HCT116 (cell line): ENCODE data around the gene TRIM24. TPM values are rescaled to one million over a fixed set of nuclear protein-coding genes. Genes with fewer than 3 reads are reported as not detected.

ENCODE experiments used
- ATAC-seq: fragments of 200-7000 bp; cut with Tn5 transposase; 2 replicates; pipeline ENCODE4 v1.9.1; 2020; ENCODE audit warnings: mild to moderate bottlenecking, moderate library complexity
- BruUV-seq: library from RNA; stranded (reverse); fragments of 400-500 nt; replicated peaks from 2 replicates; lab custom pipeline; 2021; lab: Mats Ljungman, UMichigan
- CTCF ChIA-PET: fragments of 300-600 bp; sonication (Branson Sonifier 250); formaldehyde crosslinking; loops from one replicate; lab custom pipeline; 2021; ENCODE audit warnings: antibody characterized with exemption; lab: Charles Lee
- POLR2A ChIA-PET: fragments of 300-600, 350-600 bp; sonication (Branson Sonifier 250); formaldehyde crosslinking; loops from one replicate; lab custom pipeline; 2021; ENCODE audit warnings: antibody characterized with exemption; lab: Charles Lee
- RAD21 ChIA-PET, 2 experiments: fragments of 300-600 bp; sonication (Branson Sonifier 250); formaldehyde crosslinking; loops; one replicate each; lab custom pipeline; 2023; ENCODE audit warnings: low total read pairs in 2 of 2; ENCODE audit not compliant: uncharacterized antibody in 2 of 2, unreplicated experiment in 2 of 2, low non-redundant PET in 1 of 2; lab: Charles Lee
- DNase-seq: peaks from one replicate; pipeline ENCODE4 v3.0.0-alpha.2; 2010; ENCODE audit warnings: low read depth, low spot score
- H2AFZ ChIP-seq: fragments of 200-600 bp; shearing (Covaris generic), sonication (generic); 2 replicates; pipeline ENCODE4 v1.6.1; 2017; ENCODE audit warnings: low read depth, mixed run types, mixed read lengths, antibody characterized with exemption, low read length; ENCODE audit not compliant: poor library complexity, severe bottlenecking
- H3K27ac ChIP-seq: 2 replicates; pipeline ENCODE4 v1.5.1; 2012; ENCODE audit warnings: low read depth, low read length
- H3K27me3 ChIP-seq: fragments of 200-600 bp; sonication (generic); 2 replicates; pipeline ENCODE4 v1.6.1; 2016; ENCODE audit warnings: mixed run types, low read length, mixed read lengths; ENCODE audit not compliant: insufficient read depth
- H3K36me3 ChIP-seq, 2 experiments: fragments of 200-500 bp in 1 of 2; fragments of 200-600 bp in 1 of 2; sonication (Bioruptor generic) in 1 of 2; sonication (generic) in 1 of 2; 2 replicates each; pipeline versions ENCODE4 v1.5.1 to v1.6.1; 2014 to 2016; ENCODE audit warnings: low read length in 2 of 2, inconsistent platforms in 1 of 2, mixed read lengths in 1 of 2, mixed run types in 1 of 2; ENCODE audit not compliant: insufficient read depth in 2 of 2, control insufficient read depth in 1 of 2
- H3K4me1 ChIP-seq, 2 experiments: fragments of 200-600 bp in 1 of 2; sonication (generic) in 1 of 2; 2 replicates each; pipeline versions ENCODE4 v1.5.1 to v1.6.1; 2012 to 2017; ENCODE audit warnings: low read length in 2 of 2, inconsistent platforms in 1 of 2, mild to moderate bottlenecking in 1 of 2, mixed read lengths in 1 of 2, mixed run types in 1 of 2, moderate library complexity in 1 of 2; ENCODE audit not compliant: insufficient read depth in 2 of 2, control insufficient read depth in 1 of 2
- H3K4me2 ChIP-seq: fragments of 200-600 bp; sonication (generic); 2 replicates; pipeline ENCODE4 v1.6.1; 2017; ENCODE audit warnings: mixed run types, low read length, mixed read lengths
- H3K4me3 ChIP-seq, 2 experiments: fragments of 200-600 bp in 1 of 2; sonication (generic) in 1 of 2; replicated peaks in 1 of 2; 2 replicates each; pipeline ENCODE4 v1.5.1; 2011 to 2016; ENCODE audit warnings: low read length in 2 of 2, control low read depth in 1 of 2, low read depth in 1 of 2, mild to moderate bottlenecking in 1 of 2, mixed read lengths in 1 of 2, mixed run types in 1 of 2
- H3K79me2 ChIP-seq: fragments of 200-600 bp; sonication (generic); 2 replicates; pipeline ENCODE4 v1.6.1; 2017; ENCODE audit warnings: mild to moderate bottlenecking, mixed run types, low read length, moderate library complexity, mixed read lengths; ENCODE audit not compliant: insufficient read depth
- H3K9ac ChIP-seq: fragments of 200-600 bp; sonication (generic); 2 replicates; pipeline ENCODE4 v1.6.1; 2016; ENCODE audit warnings: low read length, mixed read lengths
- H3K9me2 ChIP-seq: fragments of 200-600 bp; sonication (generic), shearing (Covaris generic); 2 replicates; pipeline ENCODE4 v1.6.1; 2017; ENCODE audit warnings: mixed run types, mild to moderate bottlenecking, moderate library complexity; ENCODE audit not compliant: insufficient read depth
- H3K9me3 ChIP-seq, 2 experiments: fragments of 200-500 bp in 1 of 2; fragments of 200-600 bp in 1 of 2; sonication (Bioruptor generic) in 1 of 2; sonication (generic) in 1 of 2; 2 replicates each; pipeline ENCODE4 v1.6.1; 2014 to 2017; ENCODE audit warnings: low read length in 2 of 2, mixed read lengths in 2 of 2, inconsistent platforms in 1 of 2, low read depth in 1 of 2, mild to moderate bottlenecking in 1 of 2, mixed run types in 1 of 2, moderate library complexity in 1 of 2; ENCODE audit not compliant: control insufficient read depth in 1 of 2, insufficient read depth in 1 of 2
- H4K20me1 ChIP-seq: fragments of 200-600 bp; sonication (generic), shearing (Covaris generic); 2 replicates; pipeline ENCODE4 v1.6.1; 2017; ENCODE audit warnings: mixed run types, mild to moderate bottlenecking, moderate library complexity; ENCODE audit not compliant: insufficient read depth
- CBX3 ChIP-seq: IDR thresholded peaks from 2 replicates; pipeline ENCODE4 v1.6.1; 2012; ENCODE audit warnings: low read depth
- CEBPB ChIP-seq: IDR thresholded peaks from 2 replicates; pipeline ENCODE4 v1.6.1; 2012; ENCODE audit warnings: low read depth
- EGR1 ChIP-seq: IDR thresholded peaks from 2 replicates; pipeline ENCODE4 v1.6.1; 2012; ENCODE audit warnings: low read depth
- ELF1 ChIP-seq: IDR thresholded peaks from 2 replicates; pipeline ENCODE4 v1.6.1; 2012; ENCODE audit warnings: low read depth, borderline replicate concordance
- EZH2 ChIP-seq: fragments of 200-600 bp; sonication (generic); IDR thresholded peaks from 2 replicates; pipeline ENCODE4 v1.6.1; 2017; ENCODE audit warnings: antibody characterized with exemption, mixed run types
- EZH2phosphoT487 ChIP-seq: fragments of 200-600 bp; IDR thresholded peaks from 2 replicates; pipeline ENCODE4 v1.6.1; 2018; ENCODE audit warnings: antibody characterized with exemption, borderline replicate concordance
- MAX ChIP-seq: IDR thresholded peaks from 2 replicates; pipeline ENCODE4 v1.6.1; 2012
- POLR2A ChIP-seq: IDR thresholded peaks from 2 replicates; pipeline ENCODE4 v1.7.0; 2011; ENCODE audit warnings: borderline replicate concordance; ENCODE audit not compliant: insufficient read depth, insufficient read length; ENCODE audit errors: extremely low read depth
- POLR2AphosphoS5 ChIP-seq: IDR thresholded peaks from 2 replicates; pipeline ENCODE4 v1.6.1; 2011; ENCODE audit warnings: mild to moderate bottlenecking, low read depth, low read length, moderate library complexity
- RAD21 ChIP-seq: IDR thresholded peaks from 2 replicates; pipeline ENCODE4 v1.6.1; 2012; ENCODE audit warnings: low read depth, mild to moderate bottlenecking
- REST ChIP-seq: IDR thresholded peaks from 2 replicates; pipeline ENCODE4 v1.6.1; 2012; ENCODE audit warnings: low read depth
- SIN3A ChIP-seq: IDR thresholded peaks from 2 replicates; pipeline ENCODE4 v1.6.1; 2012; ENCODE audit warnings: low read depth
- SP1 ChIP-seq: IDR thresholded peaks from 2 replicates; pipeline ENCODE4 v1.6.1; 2012; ENCODE audit warnings: low read depth
- SRF ChIP-seq: IDR thresholded peaks from 2 replicates; pipeline ENCODE4 v1.6.1; 2012; ENCODE audit warnings: low read depth
- TCF7L2 ChIP-seq: IDR thresholded peaks from 2 replicates; pipeline ENCODE4 v1.7.0; 2011; ENCODE audit warnings: borderline replicate concordance, inconsistent platforms; ENCODE audit not compliant: insufficient read depth, insufficient read length; ENCODE audit errors: extremely low read depth
- YY1 ChIP-seq: IDR thresholded peaks from 2 replicates; pipeline ENCODE4 v1.6.1; 2011; ENCODE audit warnings: low read length, low read depth, moderate library complexity, mild to moderate bottlenecking; ENCODE audit not compliant: insufficient replicate concordance; ENCODE audit errors: extremely low read depth
- ZFX ChIP-seq: fragments of 450-650 bp; IDR thresholded peaks from 2 replicates; pipeline ENCODE4 v1.6.1; 2017
- ZNF274 ChIP-seq: fragments of 200-500 bp; sonication (Bioruptor generic); IDR thresholded peaks from 2 replicates; pipeline ENCODE4 v1.6.1; 2014; ENCODE audit warnings: mild to moderate bottlenecking, low read depth, low read length, inconsistent platforms
- intact Hi-C: fragments of 100-400 bp; cut with micrococcal nuclease; formaldehyde crosslinking; loops from 2 replicates; pipeline ENCODE4 v1.10.0; 2022
- total RNA-seq: library from RNA; stranded (reverse); gene quantifications from one replicate; pipeline ENCODE4 v1.2.1, GENCODE V29; 2021; ENCODE audit not compliant: unreplicated experiment
- TF ChIP-seq, protein P1 (sequence below): IDR thresholded peaks from 2 replicates; pipeline ENCODE4 v1.6.1; 2012
- TF ChIP-seq, protein P2 (sequence below): IDR thresholded peaks from 2 replicates; pipeline ENCODE4 v1.6.1; 2011; ENCODE audit warnings: mild to moderate bottlenecking, low read length, moderate library complexity; ENCODE audit not compliant: insufficient replicate concordance; ENCODE audit errors: extremely low read depth

Gene TRIM24
- total RNA-seq, 1 experiment from 2014 or later = 12.8 TPM

DNA sequence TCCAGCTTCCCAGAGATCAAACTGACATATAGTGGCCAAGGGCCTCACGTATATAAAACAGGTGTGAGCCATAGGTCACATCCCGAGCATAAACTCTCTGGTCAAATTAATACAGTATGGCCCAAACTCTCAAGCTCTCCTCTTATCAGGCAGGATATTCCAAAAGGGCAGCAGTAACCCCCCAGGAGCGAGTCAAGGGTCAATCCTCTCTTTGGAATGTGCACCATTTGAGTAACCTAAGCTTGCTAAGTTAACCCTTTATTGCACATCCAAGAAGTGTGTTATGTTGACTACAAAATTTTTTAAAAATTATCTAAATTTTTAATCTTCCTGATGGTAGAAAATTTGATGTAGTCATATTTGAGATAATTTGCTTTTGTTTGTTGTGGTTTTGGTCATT lies 4.5 kb upstream of the TRIM24 start (continued):
- no peak for TF ChIP-seq EZH2
- no peak for TF ChIP-seq EZH2phosphoT487
- no peak for TF ChIP-seq MAX
- no peak for TF ChIP-seq SIN3A
- TF ChIP-seq CBX3 = no peak

DNA sequence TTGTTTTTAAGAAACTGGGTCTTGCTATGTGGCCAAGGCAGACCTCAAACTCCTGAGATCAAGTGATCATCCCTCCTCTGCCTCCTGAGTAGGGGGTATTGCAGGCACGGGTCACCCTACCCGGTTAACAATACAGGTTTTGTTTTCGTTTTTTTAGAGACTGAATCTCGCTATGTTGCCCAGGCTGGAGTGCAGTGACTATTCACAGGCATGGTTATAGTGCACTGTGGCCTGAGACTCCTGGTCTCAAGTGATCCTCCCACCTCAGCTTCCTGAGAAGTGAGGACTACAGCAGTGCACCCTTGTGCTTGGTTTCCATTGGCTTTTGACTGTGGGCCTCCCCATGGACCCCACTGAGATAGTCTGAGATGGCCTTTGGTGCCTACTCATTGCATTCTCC lies 3.8 kb upstream of the TRIM24 start:
- Histone ChIP-seq H3K27me3 (no peaks in the 10 kb centered on the region), H3K36me3 (no peaks in the 10 kb centered on the region), H3K4me1 (peaks cover 2 to 5% of the 10 kb centered on the region in 2 experiments; a peak in 2 of 4 replicates), H3K9ac (no peak overlapping the region), H3K79me2 (peaks cover 2% of the 10 kb centered on the region), H4K20me1 (no peaks in the 10 kb centered on the region), H3K4me3 (no peak overlapping the region), H3K27ac (no peak overlapping the region), H3K9me2 (no peaks in the 10 kb centered on the region), H3K4me2 (no peak overlapping the region)
- ChIA-PET RAD21 (no interaction called here), CTCF (no interaction called here)
- intact Hi-C loops = no loop called here
- ATAC-seq (no peak), DNase-seq (no peak)
- TF ChIP-seq SIN3A (no peak), REST (no peak), EGR1 (no peak), POLR2A (no peak), ZNF274 (no peak), TCF7L2 (no peak), RAD21 (no peak), YY1 (no peak), MAX (no peak), SP1 (no peak), SRF (no peak), CEBPB (no peak), ELF1 (no peak), POLR2AphosphoS5 (no peak), ZFX (no peak)
- TF ChIP-seq, protein P1, sequence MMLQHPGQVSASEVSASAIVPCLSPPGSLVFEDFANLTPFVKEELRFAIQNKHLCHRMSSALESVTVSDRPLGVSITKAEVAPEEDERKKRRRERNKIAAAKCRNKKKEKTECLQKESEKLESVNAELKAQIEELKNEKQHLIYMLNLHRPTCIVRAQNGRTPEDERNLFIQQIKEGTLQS = no peak
- TF ChIP-seq, protein P2, sequence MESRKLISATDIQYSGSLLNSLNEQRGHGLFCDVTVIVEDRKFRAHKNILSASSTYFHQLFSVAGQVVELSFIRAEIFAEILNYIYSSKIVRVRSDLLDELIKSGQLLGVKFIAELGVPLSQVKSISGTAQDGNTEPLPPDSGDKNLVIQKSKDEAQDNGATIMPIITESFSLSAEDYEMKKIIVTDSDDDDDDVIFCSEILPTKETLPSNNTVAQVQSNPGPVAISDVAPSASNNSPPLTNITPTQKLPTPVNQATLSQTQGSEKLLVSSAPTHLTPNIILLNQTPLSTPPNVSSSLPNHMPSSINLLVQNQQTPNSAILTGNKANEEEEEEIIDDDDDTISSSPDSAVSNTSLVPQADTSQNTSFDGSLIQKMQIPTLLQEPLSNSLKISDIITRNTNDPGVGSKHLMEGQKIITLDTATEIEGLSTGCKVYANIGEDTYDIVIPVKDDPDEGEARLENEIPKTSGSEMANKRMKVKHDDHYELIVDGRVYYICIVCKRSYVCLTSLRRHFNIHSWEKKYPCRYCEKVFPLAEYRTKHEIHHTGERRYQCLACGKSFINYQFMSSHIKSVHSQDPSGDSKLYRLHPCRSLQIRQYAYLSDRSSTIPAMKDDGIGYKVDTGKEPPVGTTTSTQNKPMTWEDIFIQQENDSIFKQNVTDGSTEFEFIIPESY = no peak
- TF ChIP-seq, all 23 proteins: peak for 0
- no TSS peak for BruUV-seq
- POLR2A ChIA-PET = no interaction called here
- Histone ChIP-seq H2AFZ (no peak overlapping the region), H3K9me3 (no peaks in the 10 kb centered on the region)
